HCT116 (cell line): ENCODE measurements around the gene BCL11B. TPM values are rescaled to one million over a fixed set of nuclear protein-coding genes. Genes with fewer than 3 reads are reported as not detected.

ENCODE experiments used
- ATAC-seq: fragments of 200-7000 bp; cut with Tn5 transposase; 2 replicates; pipeline ENCODE4 v1.9.1; 2020; ENCODE audit warnings: mild to moderate bottlenecking, moderate library complexity
- BruUV-seq: library from RNA; stranded (reverse); fragments of 400-500 nt; replicated peaks from 2 replicates; lab custom pipeline; 2021; lab: Mats Ljungman, UMichigan
- CTCF ChIA-PET: fragments of 300-600 bp; sonication (Branson Sonifier 250); formaldehyde crosslinking; loops from one replicate; lab custom pipeline; 2021; ENCODE audit warnings: antibody characterized with exemption; lab: Charles Lee
- POLR2A ChIA-PET: fragments of 300-600, 350-600 bp; sonication (Branson Sonifier 250); formaldehyde crosslinking; loops from one replicate; lab custom pipeline; 2021; ENCODE audit warnings: antibody characterized with exemption; lab: Charles Lee
- RAD21 ChIA-PET, 2 experiments: fragments of 300-600 bp; sonication (Branson Sonifier 250); formaldehyde crosslinking; loops; one replicate each; lab custom pipeline; 2023; ENCODE audit warnings: low total read pairs in 2 of 2; ENCODE audit not compliant: uncharacterized antibody in 2 of 2, unreplicated experiment in 2 of 2, low non-redundant PET in 1 of 2; lab: Charles Lee
- DNase-seq: peaks from one replicate; pipeline ENCODE4 v3.0.0-alpha.2; 2010; ENCODE audit warnings: low read depth, low spot score
- H2AFZ ChIP-seq: fragments of 200-600 bp; shearing (Covaris generic), sonication (generic); 2 replicates; pipeline ENCODE4 v1.6.1; 2017; ENCODE audit warnings: low read depth, mixed run types, mixed read lengths, antibody characterized with exemption, low read length; ENCODE audit not compliant: poor library complexity, severe bottlenecking
- H3K27ac ChIP-seq: 2 replicates; pipeline ENCODE4 v1.5.1; 2012; ENCODE audit warnings: low read depth, low read length
- H3K27me3 ChIP-seq: fragments of 200-600 bp; sonication (generic); 2 replicates; pipeline ENCODE4 v1.6.1; 2016; ENCODE audit warnings: mixed run types, low read length, mixed read lengths; ENCODE audit not compliant: insufficient read depth
- H3K36me3 ChIP-seq, 2 experiments: fragments of 200-500 bp in 1 of 2; fragments of 200-600 bp in 1 of 2; sonication (Bioruptor generic) in 1 of 2; sonication (generic) in 1 of 2; 2 replicates each; pipeline versions ENCODE4 v1.5.1 to v1.6.1; 2014 to 2016; ENCODE audit warnings: low read length in 2 of 2, inconsistent platforms in 1 of 2, mixed read lengths in 1 of 2, mixed run types in 1 of 2; ENCODE audit not compliant: insufficient read depth in 2 of 2, control insufficient read depth in 1 of 2
- H3K4me1 ChIP-seq, 2 experiments: fragments of 200-600 bp in 1 of 2; sonication (generic) in 1 of 2; 2 replicates each; pipeline versions ENCODE4 v1.5.1 to v1.6.1; 2012 to 2017; ENCODE audit warnings: low read length in 2 of 2, inconsistent platforms in 1 of 2, mild to moderate bottlenecking in 1 of 2, mixed read lengths in 1 of 2, mixed run types in 1 of 2, moderate library complexity in 1 of 2; ENCODE audit not compliant: insufficient read depth in 2 of 2, control insufficient read depth in 1 of 2
- H3K4me2 ChIP-seq: fragments of 200-600 bp; sonication (generic); 2 replicates; pipeline ENCODE4 v1.6.1; 2017; ENCODE audit warnings: mixed run types, low read length, mixed read lengths
- H3K4me3 ChIP-seq, 2 experiments: fragments of 200-600 bp in 1 of 2; sonication (generic) in 1 of 2; replicated peaks in 1 of 2; 2 replicates each; pipeline ENCODE4 v1.5.1; 2011 to 2016; ENCODE audit warnings: low read length in 2 of 2, control low read depth in 1 of 2, low read depth in 1 of 2, mild to moderate bottlenecking in 1 of 2, mixed read lengths in 1 of 2, mixed run types in 1 of 2
- H3K79me2 ChIP-seq: fragments of 200-600 bp; sonication (generic); 2 replicates; pipeline ENCODE4 v1.6.1; 2017; ENCODE audit warnings: mild to moderate bottlenecking, mixed run types, low read length, moderate library complexity, mixed read lengths; ENCODE audit not compliant: insufficient read depth
- H3K9ac ChIP-seq: fragments of 200-600 bp; sonication (generic); 2 replicates; pipeline ENCODE4 v1.6.1; 2016; ENCODE audit warnings: low read length, mixed read lengths
- H3K9me2 ChIP-seq: fragments of 200-600 bp; sonication (generic), shearing (Covaris generic); 2 replicates; pipeline ENCODE4 v1.6.1; 2017; ENCODE audit warnings: mixed run types, mild to moderate bottlenecking, moderate library complexity; ENCODE audit not compliant: insufficient read depth
- H3K9me3 ChIP-seq, 2 experiments: fragments of 200-500 bp in 1 of 2; fragments of 200-600 bp in 1 of 2; sonication (Bioruptor generic) in 1 of 2; sonication (generic) in 1 of 2; 2 replicates each; pipeline ENCODE4 v1.6.1; 2014 to 2017; ENCODE audit warnings: low read length in 2 of 2, mixed read lengths in 2 of 2, inconsistent platforms in 1 of 2, low read depth in 1 of 2, mild to moderate bottlenecking in 1 of 2, mixed run types in 1 of 2, moderate library complexity in 1 of 2; ENCODE audit not compliant: control insufficient read depth in 1 of 2, insufficient read depth in 1 of 2
- H4K20me1 ChIP-seq: fragments of 200-600 bp; sonication (generic), shearing (Covaris generic); 2 replicates; pipeline ENCODE4 v1.6.1; 2017; ENCODE audit warnings: mixed run types, mild to moderate bottlenecking, moderate library complexity; ENCODE audit not compliant: insufficient read depth
- CBX3 ChIP-seq: IDR thresholded peaks from 2 replicates; pipeline ENCODE4 v1.6.1; 2012; ENCODE audit warnings: low read depth
- CEBPB ChIP-seq: IDR thresholded peaks from 2 replicates; pipeline ENCODE4 v1.6.1; 2012; ENCODE audit warnings: low read depth
- EGR1 ChIP-seq: IDR thresholded peaks from 2 replicates; pipeline ENCODE4 v1.6.1; 2012; ENCODE audit warnings: low read depth
- ELF1 ChIP-seq: IDR thresholded peaks from 2 replicates; pipeline ENCODE4 v1.6.1; 2012; ENCODE audit warnings: low read depth, borderline replicate concordance
- EZH2 ChIP-seq: fragments of 200-600 bp; sonication (generic); IDR thresholded peaks from 2 replicates; pipeline ENCODE4 v1.6.1; 2017; ENCODE audit warnings: antibody characterized with exemption, mixed run types
- EZH2phosphoT487 ChIP-seq: fragments of 200-600 bp; IDR thresholded peaks from 2 replicates; pipeline ENCODE4 v1.6.1; 2018; ENCODE audit warnings: antibody characterized with exemption, borderline replicate concordance
- JUND ChIP-seq: IDR thresholded peaks from 2 replicates; pipeline ENCODE4 v1.6.1; 2012
- POLR2A ChIP-seq: IDR thresholded peaks from 2 replicates; pipeline ENCODE4 v1.7.0; 2011; ENCODE audit warnings: borderline replicate concordance; ENCODE audit not compliant: insufficient read depth, insufficient read length; ENCODE audit errors: extremely low read depth
- POLR2AphosphoS5 ChIP-seq: IDR thresholded peaks from 2 replicates; pipeline ENCODE4 v1.6.1; 2011; ENCODE audit warnings: mild to moderate bottlenecking, low read depth, low read length, moderate library complexity
- SIN3A ChIP-seq: IDR thresholded peaks from 2 replicates; pipeline ENCODE4 v1.6.1; 2012; ENCODE audit warnings: low read depth
- SP1 ChIP-seq: IDR thresholded peaks from 2 replicates; pipeline ENCODE4 v1.6.1; 2012; ENCODE audit warnings: low read depth
- TCF7L2 ChIP-seq: IDR thresholded peaks from 2 replicates; pipeline ENCODE4 v1.7.0; 2011; ENCODE audit warnings: borderline replicate concordance, inconsistent platforms; ENCODE audit not compliant: insufficient read depth, insufficient read length; ENCODE audit errors: extremely low read depth
- YY1 ChIP-seq: IDR thresholded peaks from 2 replicates; pipeline ENCODE4 v1.6.1; 2011; ENCODE audit warnings: low read length, low read depth, moderate library complexity, mild to moderate bottlenecking; ENCODE audit not compliant: insufficient replicate concordance; ENCODE audit errors: extremely low read depth
- ZFX ChIP-seq: fragments of 450-650 bp; IDR thresholded peaks from 2 replicates; pipeline ENCODE4 v1.6.1; 2017
- ZNF274 ChIP-seq: fragments of 200-500 bp; sonication (Bioruptor generic); IDR thresholded peaks from 2 replicates; pipeline ENCODE4 v1.6.1; 2014; ENCODE audit warnings: mild to moderate bottlenecking, low read depth, low read length, inconsistent platforms
- intact Hi-C: fragments of 100-400 bp; cut with micrococcal nuclease; formaldehyde crosslinking; loops from 2 replicates; pipeline ENCODE4 v1.10.0; 2022
- total RNA-seq: library from RNA; stranded (reverse); gene quantifications from one replicate; pipeline ENCODE4 v1.2.1, GENCODE V29; 2021; ENCODE audit not compliant: unreplicated experiment
- TF ChIP-seq, protein P1 (sequence below), 3 experiments: fragments of 200-600 bp in 1 of 3; sonication (generic) in 1 of 3; IDR thresholded peaks in 2 of 3; conservative IDR thresholded peaks in 1 of 3; 2 replicates each; pipeline ENCODE4 v1.5.1; 2012 to 2017; ENCODE audit warnings: low read depth in 2 of 3, low read length in 2 of 3, antibody characterized with exemption in 1 of 3, borderline replicate concordance in 1 of 3, control low read depth in 1 of 3, mild to moderate bottlenecking in 1 of 3, mixed read lengths in 1 of 3, mixed run types in 1 of 3, moderate library complexity in 1 of 3; ENCODE audit not compliant: insufficient read depth in 1 of 3
- TF ChIP-seq, protein P2 (sequence below): IDR thresholded peaks from 2 replicates; pipeline ENCODE4 v1.6.1; 2012
- TF ChIP-seq, protein P3 (sequence below): IDR thresholded peaks from 2 replicates; pipeline ENCODE4 v1.6.1; 2011; ENCODE audit warnings: mild to moderate bottlenecking, low read length, moderate library complexity; ENCODE audit not compliant: insufficient replicate concordance; ENCODE audit errors: extremely low read depth

BCL11B gene
- total RNA-seq, 1 experiment from 2014 or later, result 1.1 TPM

DNA sequence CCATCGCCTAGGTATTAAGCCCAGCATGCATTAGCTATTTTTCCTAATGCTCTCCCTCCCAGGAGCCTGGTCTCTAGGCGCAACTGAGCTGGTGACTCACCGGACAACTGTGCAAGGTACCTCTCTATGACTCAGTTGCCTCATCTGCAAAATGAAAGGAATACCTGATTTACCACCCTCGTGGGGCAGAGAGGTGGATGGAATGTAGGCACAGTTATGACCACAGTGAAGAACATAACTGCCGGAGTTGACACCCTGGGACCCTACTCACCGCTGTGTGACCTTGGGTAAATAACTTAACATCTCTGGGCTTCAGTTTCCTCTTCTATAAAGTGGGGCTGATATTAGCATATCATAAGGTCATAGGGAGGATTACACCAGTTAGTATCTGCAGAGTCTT, 22.6 kb downstream of the BCL11B start (continued):
- TF ChIP-seq EZH2phosphoT487 (no peak), EZH2 (no peak)

GRCh38 chr14:99248761-99249171, 23.2 kb downstream of the BCL11B start:
- ATAC-seq (peak; percentile 13), DNase-seq (no peak)
- no TSS peak for BruUV-seq
- intact Hi-C loops, result no loop called here
- no peak overlapping the region for H3K9ac ChIP-seq
- ChIA-PET RAD21 (no interaction called here), POLR2A (no interaction called here), CTCF (no interaction called here)
- H3K4me2 ChIP-seq, result peak overlapping the region; percentile 61
- TF ChIP-seq ELF1 (no peak), CBX3 (no peak), TCF7L2 (no peak), SIN3A (no peak), EZH2 (no peak), ZNF274 (no peak), CEBPB (no peak), EZH2phosphoT487 (no peak), POLR2A (no peak), SP1 (no peak), YY1 (no peak), POLR2AphosphoS5 (no peak), ZFX (no peak), EGR1 (no peak), JUND (no peak)
- TF ChIP-seq, protein P1, sequence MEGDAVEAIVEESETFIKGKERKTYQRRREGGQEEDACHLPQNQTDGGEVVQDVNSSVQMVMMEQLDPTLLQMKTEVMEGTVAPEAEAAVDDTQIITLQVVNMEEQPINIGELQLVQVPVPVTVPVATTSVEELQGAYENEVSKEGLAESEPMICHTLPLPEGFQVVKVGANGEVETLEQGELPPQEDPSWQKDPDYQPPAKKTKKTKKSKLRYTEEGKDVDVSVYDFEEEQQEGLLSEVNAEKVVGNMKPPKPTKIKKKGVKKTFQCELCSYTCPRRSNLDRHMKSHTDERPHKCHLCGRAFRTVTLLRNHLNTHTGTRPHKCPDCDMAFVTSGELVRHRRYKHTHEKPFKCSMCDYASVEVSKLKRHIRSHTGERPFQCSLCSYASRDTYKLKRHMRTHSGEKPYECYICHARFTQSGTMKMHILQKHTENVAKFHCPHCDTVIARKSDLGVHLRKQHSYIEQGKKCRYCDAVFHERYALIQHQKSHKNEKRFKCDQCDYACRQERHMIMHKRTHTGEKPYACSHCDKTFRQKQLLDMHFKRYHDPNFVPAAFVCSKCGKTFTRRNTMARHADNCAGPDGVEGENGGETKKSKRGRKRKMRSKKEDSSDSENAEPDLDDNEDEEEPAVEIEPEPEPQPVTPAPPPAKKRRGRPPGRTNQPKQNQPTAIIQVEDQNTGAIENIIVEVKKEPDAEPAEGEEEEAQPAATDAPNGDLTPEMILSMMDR (IDR thresholded peaks at IDR 0.05 in 2 of 3, conservative IDR thresholded peaks at IDR 0.05 in 1 of 3; ENCODE audit: borderline replicate concordance in 1 of 3, insufficient read depth in 1 of 3, low read depth in 2 of 3, low read length in 2 of 3), result no peak
- TF ChIP-seq, protein P2, sequence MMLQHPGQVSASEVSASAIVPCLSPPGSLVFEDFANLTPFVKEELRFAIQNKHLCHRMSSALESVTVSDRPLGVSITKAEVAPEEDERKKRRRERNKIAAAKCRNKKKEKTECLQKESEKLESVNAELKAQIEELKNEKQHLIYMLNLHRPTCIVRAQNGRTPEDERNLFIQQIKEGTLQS, result no peak
- TF ChIP-seq, protein P3, sequence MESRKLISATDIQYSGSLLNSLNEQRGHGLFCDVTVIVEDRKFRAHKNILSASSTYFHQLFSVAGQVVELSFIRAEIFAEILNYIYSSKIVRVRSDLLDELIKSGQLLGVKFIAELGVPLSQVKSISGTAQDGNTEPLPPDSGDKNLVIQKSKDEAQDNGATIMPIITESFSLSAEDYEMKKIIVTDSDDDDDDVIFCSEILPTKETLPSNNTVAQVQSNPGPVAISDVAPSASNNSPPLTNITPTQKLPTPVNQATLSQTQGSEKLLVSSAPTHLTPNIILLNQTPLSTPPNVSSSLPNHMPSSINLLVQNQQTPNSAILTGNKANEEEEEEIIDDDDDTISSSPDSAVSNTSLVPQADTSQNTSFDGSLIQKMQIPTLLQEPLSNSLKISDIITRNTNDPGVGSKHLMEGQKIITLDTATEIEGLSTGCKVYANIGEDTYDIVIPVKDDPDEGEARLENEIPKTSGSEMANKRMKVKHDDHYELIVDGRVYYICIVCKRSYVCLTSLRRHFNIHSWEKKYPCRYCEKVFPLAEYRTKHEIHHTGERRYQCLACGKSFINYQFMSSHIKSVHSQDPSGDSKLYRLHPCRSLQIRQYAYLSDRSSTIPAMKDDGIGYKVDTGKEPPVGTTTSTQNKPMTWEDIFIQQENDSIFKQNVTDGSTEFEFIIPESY, result no peak
- H4K20me1 ChIP-seq, result no peaks in the 10 kb centered on the region
- H3K27ac ChIP-seq, result no peak overlapping the region
- no peaks in the 10 kb centered on the region; the same call in 1 of the 2 replicates for H3K27me3 ChIP-seq
- H3K36me3 ChIP-seq, result no peaks in the 10 kb centered on the region
- no peaks in the 10 kb centered on the region for H3K9me3 ChIP-seq
- no peaks in the 10 kb centered on the region for H3K79me2 ChIP-seq
- no peak overlapping the region for H3K4me3 ChIP-seq
- H2AFZ ChIP-seq, result no peak overlapping the region
- peaks cover 24 to 30% of the 10 kb centered on the region in 2 experiments for H3K4me1 ChIP-seq
- no peaks in the 10 kb centered on the region for H3K9me2 ChIP-seq
